Thyroid gland (tissue), 4 donors: ENCODE data around the gene TMEM131. TPM values are rescaled to one million over a fixed set of nuclear protein-coding genes. Genes with fewer than 3 reads are reported as not detected.

Experiments
- DNase-seq, 2 donors: peaks; one replicate each; pipeline ENCODE4 v3.0.0-alpha.2; 2019
- H3K27ac ChIP-seq, 3 donors: fragments of 200-600 bp; sonication (generic); 1 replicate in 2 of 3; 2 replicates in 1 of 3; pipeline ENCODE4 v1.5.1; 2016 to 2019; ENCODE audit warnings: mild to moderate bottlenecking in 1 of 3, moderate library complexity in 1 of 3
- H3K27me3 ChIP-seq: fragments of 200-600 bp; sonication (generic); one replicate; pipeline ENCODE4 v1.5.1; 2019
- H3K36me3 ChIP-seq, 2 donors: fragments of 200-600 bp; sonication (generic); one replicate each; pipeline ENCODE4 v1.5.1; 2016 to 2019
- H3K4me1 ChIP-seq, 2 donors: fragments of 200-600 bp; sonication (generic); one replicate each; pipeline ENCODE4 v1.5.1; 2017 to 2019
- H3K4me3 ChIP-seq, 3 donors: fragments of 200-600 bp; sonication (generic); replicated peaks in 1 of 3; 1 replicate in 2 of 3; 2 replicates in 1 of 3; pipeline ENCODE4 v1.5.1; 2016; ENCODE audit warnings: mild to moderate bottlenecking in 1 of 3
- H3K9me3 ChIP-seq: fragments of 200-600 bp; sonication (generic); one replicate; pipeline ENCODE4 v1.5.1; 2017
- CTCF ChIP-seq, 6 experiments: fragments of 200-600 bp in 3 of 6; fragments of 450-650 bp in 3 of 6; sonication (generic) in 3 of 6; IDR thresholded peaks; one replicate each; pipeline ENCODE4 v1.5.1; 2016 to 2019; ENCODE audit warnings: antibody characterized with exemption in 6 of 6, mild to moderate bottlenecking in 2 of 6, inconsistent platforms in 1 of 6, moderate library complexity in 1 of 6
- POLR2A ChIP-seq, 2 donors: fragments of 450-650 bp; IDR thresholded peaks; one replicate each; pipeline ENCODE4 v1.6.1; 2017; ENCODE audit warnings: antibody characterized with exemption in 2 of 2, mild to moderate bottlenecking in 2 of 2, moderate library complexity in 1 of 2
- WGBS, 2 donors: methylation state at CpG; one replicate each; pipeline ENCODE4 v1.1.5; 2017; 5-methylcytosine and 5-hydroxymethylcytosine counted together
- intact Hi-C: fragments of 100-400 bp; cut with DNase I; formaldehyde crosslinking; loops from one replicate; pipeline ENCODE4 v1.15.1; 2023
- total RNA-seq, 4 donors: library from RNA; depleted of rRNA; stranded (reverse); fragments of >200 nt; gene quantifications; one replicate each; pipeline ENCODE4 v1.2.3, GENCODE V29; 2016

Gene TMEM131
- total RNA-seq, 4 donors from 2014 or later: 28.6 to 47.0 (median 35.2) TPM

DNA sequence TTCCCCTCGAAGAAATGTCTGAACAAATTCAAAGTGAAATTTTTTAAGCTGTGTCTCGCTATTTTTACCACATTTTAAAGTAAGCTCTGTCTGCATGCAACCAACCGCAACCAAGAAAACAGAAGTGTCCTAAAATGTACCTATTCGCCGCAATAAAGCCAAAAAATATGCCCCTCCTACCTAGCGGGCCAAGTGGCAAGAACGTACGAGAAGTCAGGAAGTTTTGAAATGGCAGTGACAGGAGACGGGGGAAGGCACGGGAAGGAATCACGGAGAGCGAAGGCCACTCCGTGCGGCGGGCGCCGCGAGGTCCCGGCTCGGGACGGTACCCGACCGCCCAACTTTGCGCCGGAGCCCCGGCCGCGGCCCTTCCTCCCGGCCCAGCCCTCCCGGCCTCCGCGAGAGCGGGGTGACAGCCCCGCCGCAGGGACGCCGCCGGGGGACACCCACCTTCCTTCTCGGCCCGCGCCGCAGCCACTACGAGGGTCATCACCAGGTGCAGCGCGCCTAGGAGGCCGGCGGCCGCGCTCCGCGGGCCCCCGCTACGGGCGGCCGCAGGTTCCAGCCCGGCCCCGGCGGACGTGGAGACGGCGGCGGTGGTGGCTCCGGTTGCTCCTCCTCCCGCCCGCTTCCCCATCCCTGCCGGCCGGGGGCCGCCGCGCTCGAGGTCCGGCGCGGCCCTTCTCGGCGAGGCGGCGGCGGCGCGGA lies 568 bp downstream of the TMEM131 start:
- H3K27ac ChIP-seq: peak overlapping the region; percentile 74 to 95 (median 93)
- peak overlapping the region; percentile 10 to 61 (median 18) for H3K4me3 ChIP-seq
- H3K27me3 ChIP-seq: no peaks in the 10 kb centered on the region
- peaks cover 14 to 17% of the 10 kb centered on the region in 2 donors for H3K4me1 ChIP-seq
- H3K9me3 ChIP-seq: no peaks in the 10 kb centered on the region
- peak in 1 of 2 donors; percentile 71 for TF ChIP-seq POLR2A (IDR thresholded peaks at IDR 0.05)
- no peak for TF ChIP-seq CTCF (IDR thresholded peaks at IDR 0.05)
- 0 to 1% methylated on average over 10 to 15 of the region's 81 CpGs for WGBS, 2 donors
- DNase-seq: peak; percentile 64 to 66
- intact Hi-C loops: loop anchor here (10.0 kb wide), 1 partner anchor 180 kb away; no protein-coding TSS in a partner anchor
- no peaks in the 10 kb centered on the region for H3K36me3 ChIP-seq

DNA sequence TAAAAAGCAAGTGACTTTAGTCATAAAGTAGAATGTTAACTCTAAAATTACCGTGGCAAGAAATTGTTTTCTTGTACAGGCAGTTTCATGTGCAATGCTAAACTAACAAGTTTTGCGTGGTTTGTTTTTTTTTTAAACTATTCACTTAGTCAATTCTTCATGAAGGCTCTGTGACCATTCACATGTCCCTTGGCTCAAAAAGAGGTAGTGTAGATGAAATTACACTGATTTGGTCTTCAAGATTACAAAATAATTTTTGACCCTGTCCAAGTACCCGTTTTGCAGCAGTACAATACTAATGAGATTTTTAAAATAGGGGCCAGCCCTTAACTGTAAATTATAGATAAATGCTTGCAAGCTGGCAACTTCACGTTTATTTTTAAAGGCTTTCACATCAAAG lies 1.3 kb downstream of the TMEM131 start:
- peak overlapping the region; percentile 74 to 95 (median 93) for H3K27ac ChIP-seq
- no peak for TF ChIP-seq POLR2A (IDR thresholded peaks at IDR 0.05)
- no peak for TF ChIP-seq CTCF (IDR thresholded peaks at IDR 0.05)
- intact Hi-C loops: loop anchor here (10.0 kb wide), 1 partner anchor 180 kb away; no protein-coding TSS in a partner anchor

GRCh38 chr2:97993926-97994325 lies 1.8 kb downstream of the TMEM131 start:
- no peaks in the 10 kb centered on the region for H3K9me3 ChIP-seq
- no peak for TF ChIP-seq POLR2A (IDR thresholded peaks at IDR 0.05)
- TF ChIP-seq CTCF (IDR thresholded peaks at IDR 0.05): no peak
- peak overlapping the region in 1 of 3 donors; percentile 93 for H3K27ac ChIP-seq
- WGBS, 2 donors: 51 to 53% methylated on average over 6 of the region's 6 CpGs
- no peaks in the 10 kb centered on the region for H3K36me3 ChIP-seq
- no peak for DNase-seq
- no peaks in the 10 kb centered on the region for H3K27me3 ChIP-seq
- peak overlapping the region in 1 of 3 donors; percentile 61 for H3K4me3 ChIP-seq
- H3K4me1 ChIP-seq: peaks cover 14 to 17% of the 10 kb centered on the region in 2 donors
- intact Hi-C loops: loop anchor here (10.0 kb wide), 1 partner anchor 179 kb away; no protein-coding TSS in a partner anchor

More for the DNA sequence above, 1.3 kb downstream of the TMEM131 start:
- Histone ChIP-seq H3K4me1 (peaks cover 14 to 17% of the 10 kb centered on the region in 2 donors), H3K9me3 (no peaks in the 10 kb centered on the region), H3K36me3 (no peaks in the 10 kb centered on the region), H3K4me3 (peak overlapping the region in 2 of 3 donors; percentile 10 to 61), H3K27me3 (no peaks in the 10 kb centered on the region)
- no peak for DNase-seq
- WGBS, 2 donors: 2 to 4% methylated on average over 4 of the region's 4 CpGs

DNA sequence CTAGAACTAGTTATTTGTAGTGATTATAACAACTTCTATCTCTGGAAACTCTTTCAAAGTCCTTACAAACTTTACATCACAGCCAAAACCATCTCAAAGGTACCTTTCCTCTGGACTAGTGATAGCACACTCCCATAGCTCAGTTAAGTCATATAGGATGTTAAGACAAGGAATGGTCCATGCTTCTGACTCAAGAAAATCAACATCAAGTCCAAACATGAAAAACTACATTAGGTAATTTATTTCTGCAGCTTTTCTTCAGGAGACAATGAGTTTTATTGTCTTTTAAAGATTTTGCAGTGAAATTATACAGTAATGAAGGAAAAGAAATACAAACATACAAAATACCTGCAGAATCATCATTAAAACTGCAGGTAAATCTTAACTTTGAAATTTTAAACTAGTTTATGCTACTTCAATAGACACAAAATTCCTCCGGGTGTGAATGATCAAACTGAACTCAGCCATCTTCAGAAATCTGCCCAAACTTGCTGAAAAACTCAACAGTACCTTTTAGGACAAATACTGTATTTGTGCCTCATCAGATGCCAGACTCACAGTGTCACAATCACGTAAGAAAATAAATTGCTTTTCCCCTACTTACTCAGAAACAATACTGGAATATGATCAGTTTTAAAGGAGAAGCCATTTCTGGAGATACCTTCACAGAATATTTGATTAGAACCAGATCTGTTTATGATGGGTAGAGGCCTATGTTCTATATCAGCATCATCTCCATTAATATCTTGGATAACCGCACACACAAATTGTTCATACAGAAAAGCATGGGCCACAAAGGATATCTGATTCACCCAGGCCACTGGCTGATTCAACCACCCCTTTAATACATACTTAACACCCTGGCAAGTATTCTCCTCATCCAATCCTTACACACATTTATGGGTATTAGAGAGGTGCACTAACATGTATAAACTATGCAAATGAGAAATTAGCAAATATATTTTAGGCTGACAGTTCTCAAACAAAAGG lies 2.6 kb downstream of the TMEM131 start:
- intact Hi-C loops: loop anchor here (10.0 kb wide), 1 partner anchor 178 kb away; no protein-coding TSS in a partner anchor
- no peaks in the 10 kb centered on the region for H3K27me3 ChIP-seq
- no peak for DNase-seq
- H3K27ac ChIP-seq: no peak overlapping the region
- H3K4me3 ChIP-seq: no peak overlapping the region
- peaks cover 14 to 17% of the 10 kb centered on the region in 2 donors for H3K4me1 ChIP-seq
- WGBS, 2 donors: 86% methylated on average over 3 of the region's 3 CpGs
- H3K9me3 ChIP-seq: no peaks in the 10 kb centered on the region
- no peak for TF ChIP-seq POLR2A (IDR thresholded peaks at IDR 0.05)
- no peak for TF ChIP-seq CTCF (IDR thresholded peaks at IDR 0.05)
- H3K36me3 ChIP-seq: no peaks in the 10 kb centered on the region
